ENCODE results near the gene PTOV1.

PTOV1 gene

DNA sequence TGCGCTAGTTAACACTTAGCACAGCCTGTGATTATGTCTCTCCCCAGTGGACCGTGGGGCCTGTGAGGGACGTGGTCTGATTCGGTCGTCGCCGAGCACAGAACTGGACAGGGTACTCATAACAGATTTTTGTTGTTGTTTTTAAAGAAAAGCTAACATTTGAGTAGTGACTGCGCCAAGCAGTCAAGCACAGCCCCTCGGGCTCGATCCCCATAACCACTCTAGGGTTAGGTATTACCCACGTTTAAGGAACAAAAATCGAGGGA, 805 bp upstream of the PTOV1 start:
- TF ChIP-seq, protein P1, sequence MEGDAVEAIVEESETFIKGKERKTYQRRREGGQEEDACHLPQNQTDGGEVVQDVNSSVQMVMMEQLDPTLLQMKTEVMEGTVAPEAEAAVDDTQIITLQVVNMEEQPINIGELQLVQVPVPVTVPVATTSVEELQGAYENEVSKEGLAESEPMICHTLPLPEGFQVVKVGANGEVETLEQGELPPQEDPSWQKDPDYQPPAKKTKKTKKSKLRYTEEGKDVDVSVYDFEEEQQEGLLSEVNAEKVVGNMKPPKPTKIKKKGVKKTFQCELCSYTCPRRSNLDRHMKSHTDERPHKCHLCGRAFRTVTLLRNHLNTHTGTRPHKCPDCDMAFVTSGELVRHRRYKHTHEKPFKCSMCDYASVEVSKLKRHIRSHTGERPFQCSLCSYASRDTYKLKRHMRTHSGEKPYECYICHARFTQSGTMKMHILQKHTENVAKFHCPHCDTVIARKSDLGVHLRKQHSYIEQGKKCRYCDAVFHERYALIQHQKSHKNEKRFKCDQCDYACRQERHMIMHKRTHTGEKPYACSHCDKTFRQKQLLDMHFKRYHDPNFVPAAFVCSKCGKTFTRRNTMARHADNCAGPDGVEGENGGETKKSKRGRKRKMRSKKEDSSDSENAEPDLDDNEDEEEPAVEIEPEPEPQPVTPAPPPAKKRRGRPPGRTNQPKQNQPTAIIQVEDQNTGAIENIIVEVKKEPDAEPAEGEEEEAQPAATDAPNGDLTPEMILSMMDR (IDR thresholded peaks at IDR 0.05; ENCODE audit: insufficient read depth, low read depth, low read length, missing control alignments), result no peak
- DNase-seq (ENCODE audit: low read depth), result no peak
- H3K4me3 ChIP-seq (ENCODE audit: low read depth, low read length), result peak overlapping the region; percentile 56

- H3K4me3 ChIP-seq (ENCODE audit: low read depth, low read length), result peak overlapping the region; percentile 67
- DNase-seq (ENCODE audit: low read depth), result no peak
- TF ChIP-seq, protein P1 (IDR thresholded peaks at IDR 0.05; ENCODE audit: insufficient read depth, low read depth, low read length, missing control alignments), result no peak
Measured at GRCh38 chr19:49851456-49852259, 699 bp downstream of the PTOV1 start.

DNA sequence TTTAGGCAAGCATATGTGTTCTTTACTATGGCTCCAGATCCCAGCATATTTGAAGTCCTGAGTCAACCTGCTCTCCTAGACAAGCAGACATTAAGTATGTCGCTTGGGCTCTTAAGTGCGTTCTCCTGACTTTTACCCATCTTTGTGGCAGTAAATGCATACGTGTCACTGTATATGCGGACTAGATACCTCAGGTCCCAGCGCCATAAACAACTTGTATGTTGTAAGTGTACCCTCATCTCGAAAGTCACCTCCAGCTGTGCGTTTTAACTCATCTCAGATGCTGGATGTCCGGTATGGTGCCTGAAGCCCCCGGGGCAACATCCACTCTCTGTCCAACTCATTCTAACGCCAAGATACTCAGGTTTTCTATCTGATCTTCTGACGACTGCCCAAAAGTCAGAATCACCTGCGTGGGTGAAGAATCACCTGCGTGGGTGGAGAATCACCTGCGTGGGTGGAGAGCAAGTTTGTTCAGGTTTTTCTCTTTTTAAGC, 1.7 kb downstream of the PTOV1 start:
- DNase-seq (ENCODE audit: low read depth), result no peak
- TF ChIP-seq, protein P1 (IDR thresholded peaks at IDR 0.05; ENCODE audit: insufficient read depth, low read depth, low read length, missing control alignments), result no peak
- peak overlapping the region; percentile 67; the same call in 1 of the 2 replicates for H3K4me3 ChIP-seq (ENCODE audit: low read depth, low read length)

- TF ChIP-seq, protein P1 (IDR thresholded peaks at IDR 0.05; ENCODE audit: insufficient read depth, low read depth, low read length, missing control alignments), result no peak
- no peak for DNase-seq (ENCODE audit: low read depth)
- no peak overlapping the region for H3K4me3 ChIP-seq (ENCODE audit: low read depth, low read length)
Measured at GRCh38 chr19:49853852-49854377, 3.0 kb downstream of the PTOV1 start.

DNA sequence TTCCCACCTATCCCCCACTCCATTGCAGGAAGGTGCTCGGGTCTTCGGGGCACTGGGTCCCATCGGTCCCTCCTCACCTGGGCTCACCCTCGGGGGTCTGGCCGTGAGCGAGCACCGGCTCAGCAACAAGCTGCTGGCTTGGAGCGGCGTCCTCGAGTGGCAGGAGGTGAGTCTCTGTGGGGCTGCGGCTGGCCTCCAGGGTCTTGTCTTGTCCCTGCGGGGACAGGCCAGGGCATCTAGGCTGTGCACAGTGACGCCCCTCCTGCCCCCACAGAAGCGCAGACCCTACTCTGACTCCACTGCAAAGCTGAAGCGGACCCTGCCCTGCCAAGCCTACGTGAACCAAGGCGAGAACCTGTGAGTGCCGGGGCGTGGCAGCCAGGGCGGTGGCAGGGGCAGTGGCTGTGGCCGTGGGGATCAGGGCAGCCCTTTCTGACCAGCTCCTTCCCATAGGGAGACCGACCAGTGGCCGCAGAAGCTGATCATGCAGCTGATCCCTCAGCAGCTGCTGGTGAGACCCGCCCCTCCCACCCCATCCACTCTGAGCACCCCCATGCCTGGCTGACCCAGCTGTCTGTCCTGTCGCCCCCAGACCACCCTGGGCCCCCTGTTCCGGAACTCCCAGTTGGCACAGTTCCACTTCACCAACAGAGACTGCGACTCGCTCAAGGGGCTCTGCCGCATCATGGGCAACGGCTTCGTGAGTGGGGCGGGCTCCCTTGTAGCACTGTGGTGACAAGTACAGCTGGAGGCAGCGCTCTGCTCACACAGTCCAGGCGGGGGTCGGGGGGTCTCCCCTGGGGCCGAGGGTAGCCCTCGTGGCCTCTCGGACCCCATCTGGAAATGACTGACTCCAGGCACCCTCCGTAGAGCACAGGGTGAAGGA, 3.7 kb downstream of the PTOV1 start:
- TF ChIP-seq, protein P1 (IDR thresholded peaks at IDR 0.05; ENCODE audit: insufficient read depth, low read depth, low read length, missing control alignments), result no peak
- H3K4me3 ChIP-seq (ENCODE audit: low read depth, low read length), result no peak overlapping the region
- no peak for DNase-seq (ENCODE audit: low read depth)

DNA sequence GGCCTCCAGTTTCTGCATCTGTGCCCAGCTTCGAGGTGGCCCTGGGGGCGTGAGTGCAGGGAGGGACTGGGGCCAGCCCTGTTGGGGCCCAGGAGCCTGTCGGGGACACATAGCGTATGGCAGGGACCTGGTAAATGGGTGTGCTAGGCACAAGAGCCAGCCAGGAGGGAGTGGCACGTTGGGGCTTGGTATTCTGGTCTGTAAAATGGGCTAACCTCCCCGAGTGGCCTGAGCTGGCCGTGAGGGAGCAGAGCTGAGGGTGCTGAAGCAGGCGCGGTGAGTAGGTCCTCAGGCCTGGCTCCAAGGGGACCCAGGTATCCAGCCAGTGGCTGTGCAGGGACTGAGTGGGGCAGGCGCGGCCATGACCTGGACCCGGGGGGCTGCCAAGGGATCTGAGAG, 4.3 kb downstream of the PTOV1 start:
- no peak for DNase-seq (ENCODE audit: low read depth)
- H3K4me3 ChIP-seq (ENCODE audit: low read depth, low read length), result no peak overlapping the region
- TF ChIP-seq, protein P1 (IDR thresholded peaks at IDR 0.05; ENCODE audit: insufficient read depth, low read depth, low read length, missing control alignments), result no peak

All from GM12865 (cell line).